Muscle of back (tissue), 11 donors: ENCODE results near the gene KCNMA1. TPM values are rescaled to one million over a fixed set of nuclear protein-coding genes. Genes with fewer than 3 reads are reported as not detected.

Experiments used
- DNase-seq, 3 donors: peaks; one replicate each; pipeline versions ENCODE4 v3.0.0 to v3.0.0-alpha.2; 2013
- polyA plus RNA-seq, 10 donors: library from polyadenylated mRNA; unstranded; fragments of 120-200 nt; gene quantifications; one replicate each; pipeline ENCODE4 v1.2.1, GENCODE V29; 2013; ENCODE audit not compliant: insufficient read length in 10 of 10

Gene KCNMA1
- polyA plus RNA-seq, 10 donors, result 13.8 to 20.5 (median 16.2) TPM

DNA sequence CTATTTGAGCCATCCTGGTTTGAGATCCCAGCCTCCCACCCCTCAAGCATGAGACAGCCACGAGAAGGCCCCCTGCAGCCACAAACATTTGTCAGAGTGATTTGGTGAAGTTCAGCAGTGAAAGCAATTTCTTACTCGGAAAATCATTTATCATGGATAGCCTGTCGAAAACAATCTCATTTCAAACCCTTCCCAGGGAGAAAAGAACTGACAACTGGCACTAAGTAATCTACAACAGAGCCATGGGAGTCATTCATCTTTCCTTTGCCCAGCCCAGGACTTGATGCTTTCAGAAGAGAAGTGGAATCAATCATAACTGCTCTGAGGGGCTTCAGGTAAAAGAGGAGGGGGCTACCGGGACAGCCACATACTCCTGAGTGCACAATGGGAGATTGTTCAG lies 411.2 kb downstream of the KCNMA1 start:
- no peak for DNase-seq

DNA sequence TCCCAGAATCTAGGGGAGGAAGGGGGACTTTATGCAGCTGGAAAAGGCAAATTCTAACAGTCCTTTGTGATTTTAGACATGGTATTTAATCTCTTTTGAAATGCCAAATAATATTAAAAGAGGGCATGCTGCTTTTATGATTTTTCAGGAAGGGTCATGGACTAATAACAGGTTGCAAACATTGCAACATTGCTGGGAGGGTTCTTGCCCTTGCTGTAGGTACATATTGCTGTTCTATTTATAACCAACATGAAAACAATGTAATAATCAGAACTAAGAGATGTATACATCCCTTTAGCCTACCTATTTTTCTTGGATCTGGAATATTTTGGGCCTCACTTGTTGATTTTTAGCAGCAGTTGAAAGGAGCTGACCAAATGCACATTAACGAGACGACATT lies 411.6 kb downstream of the KCNMA1 start:
- DNase-seq, result no peak

DNA sequence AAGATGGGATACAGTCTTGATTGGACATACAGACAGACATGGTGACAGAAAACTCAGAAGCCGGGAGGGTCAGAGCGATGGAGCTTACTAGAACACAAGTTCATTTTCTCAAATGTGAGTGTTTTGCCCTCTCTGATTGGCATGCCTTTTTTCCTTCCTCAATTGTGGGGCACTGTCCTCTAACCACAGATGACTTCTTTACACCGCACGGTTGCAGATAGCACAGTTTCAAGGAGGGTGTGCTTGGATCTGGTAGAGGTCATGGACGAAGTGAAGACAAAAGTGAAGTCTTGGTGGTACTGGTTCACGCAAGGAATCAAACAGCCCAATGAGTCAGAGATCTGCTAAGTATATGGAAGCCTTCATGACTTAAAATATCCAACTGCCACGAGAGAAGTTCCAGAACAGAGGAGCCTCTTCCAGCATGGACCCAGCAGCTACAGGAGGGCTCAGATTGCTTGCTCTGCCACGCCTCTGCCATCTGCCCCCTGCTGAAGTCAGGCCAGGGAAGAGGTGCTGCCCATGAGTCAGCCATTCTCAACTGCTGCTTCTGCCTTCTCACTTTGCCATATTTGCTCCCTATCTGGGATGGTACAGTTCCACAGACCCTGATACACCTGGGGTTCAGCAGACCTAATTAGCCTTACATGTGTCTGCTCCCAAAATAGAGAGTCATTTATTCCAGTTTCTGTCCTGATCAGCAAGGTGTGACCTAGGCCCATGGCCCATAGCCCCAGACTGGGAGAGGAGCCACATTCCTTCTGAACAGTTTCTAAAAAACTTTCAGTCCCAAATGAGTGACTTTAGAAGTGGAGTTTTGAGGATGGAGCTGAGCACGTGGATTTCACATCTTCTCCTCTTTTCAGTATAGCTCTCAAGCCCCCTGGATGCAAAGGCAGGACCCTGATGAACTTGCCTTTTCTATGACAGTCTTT lies 413.8 kb downstream of the KCNMA1 start:
- DNase-seq, result no peak

DNA sequence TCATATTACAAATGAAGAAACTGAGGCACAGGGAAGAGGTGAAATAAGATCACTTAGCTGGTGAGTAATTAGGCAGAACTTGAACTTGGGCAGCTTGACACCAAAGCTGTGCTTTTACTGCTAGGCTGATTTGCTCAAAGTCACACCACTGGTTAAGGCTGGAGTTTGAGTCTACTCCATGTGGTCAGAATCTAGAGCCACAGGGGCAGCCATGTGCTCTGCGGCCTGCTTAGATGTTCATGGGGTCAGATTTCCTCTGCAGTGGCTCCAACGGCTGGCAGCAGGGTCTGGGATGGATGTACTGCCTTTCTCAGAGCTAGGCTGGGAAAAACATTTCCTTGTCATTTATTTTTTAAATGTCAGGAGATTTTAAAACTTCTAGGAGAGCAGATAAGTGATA lies 417.5 kb downstream of the KCNMA1 start:
- no peak for DNase-seq

DNA sequence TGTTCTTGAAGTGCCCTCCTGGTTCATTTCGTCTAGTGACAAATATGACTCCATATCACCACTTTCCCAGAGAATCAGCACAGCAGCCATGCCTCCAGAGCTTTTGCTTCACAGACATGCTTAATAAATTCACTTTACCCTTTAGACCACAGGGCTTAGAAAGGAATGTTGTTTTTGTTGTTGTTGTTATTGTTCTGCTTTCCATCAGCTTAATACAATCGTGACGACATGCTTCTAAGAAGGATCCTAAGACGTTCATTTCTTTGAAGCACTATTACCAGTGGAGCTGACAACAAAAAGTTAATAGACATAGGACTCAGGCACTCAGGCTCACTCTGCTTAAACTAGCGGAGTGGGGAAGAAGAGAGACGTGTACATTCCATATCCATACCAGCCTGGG lies 418.6 kb downstream of the KCNMA1 start:
- no peak for DNase-seq

DNA sequence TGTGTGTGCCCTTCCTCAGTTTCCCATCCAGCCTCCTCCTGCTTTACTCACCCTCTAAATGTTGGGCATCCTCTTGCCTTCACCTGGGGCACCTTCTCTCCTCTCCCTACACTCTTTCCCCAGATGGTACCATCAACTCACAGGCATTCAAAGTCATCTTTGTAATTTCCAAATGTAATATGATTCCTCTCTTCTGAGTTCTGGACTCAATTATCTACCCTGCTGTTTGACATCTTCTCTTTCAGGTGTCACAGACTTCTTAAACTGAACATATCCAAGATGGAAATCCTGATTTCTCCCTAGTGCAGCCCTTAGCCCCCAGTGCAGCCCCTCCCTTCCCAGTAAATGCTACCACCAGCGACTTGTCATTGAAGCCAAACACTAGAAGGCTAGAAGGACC lies 422.8 kb downstream of the KCNMA1 start:
- DNase-seq, result no peak

DNA sequence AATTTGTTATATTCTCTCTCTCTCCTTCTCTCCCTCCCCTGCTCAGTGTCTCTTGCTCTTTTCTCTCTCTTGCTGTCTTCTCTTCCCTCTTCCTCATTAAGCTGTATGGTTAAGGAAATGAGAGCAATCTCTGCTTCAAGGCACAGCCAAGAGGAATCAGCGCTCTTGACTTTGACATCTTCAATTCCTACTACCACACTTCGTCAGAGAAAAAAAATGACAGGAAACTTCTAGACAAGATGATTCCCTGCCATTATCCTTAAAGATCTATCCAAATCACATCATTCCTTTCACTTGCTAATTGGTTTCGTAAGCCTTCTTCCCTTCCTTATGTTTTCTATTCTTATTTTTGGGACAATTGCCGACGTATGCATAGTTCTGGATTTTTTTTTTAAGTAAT lies 425.0 kb downstream of the KCNMA1 start:
- no peak for DNase-seq

DNA sequence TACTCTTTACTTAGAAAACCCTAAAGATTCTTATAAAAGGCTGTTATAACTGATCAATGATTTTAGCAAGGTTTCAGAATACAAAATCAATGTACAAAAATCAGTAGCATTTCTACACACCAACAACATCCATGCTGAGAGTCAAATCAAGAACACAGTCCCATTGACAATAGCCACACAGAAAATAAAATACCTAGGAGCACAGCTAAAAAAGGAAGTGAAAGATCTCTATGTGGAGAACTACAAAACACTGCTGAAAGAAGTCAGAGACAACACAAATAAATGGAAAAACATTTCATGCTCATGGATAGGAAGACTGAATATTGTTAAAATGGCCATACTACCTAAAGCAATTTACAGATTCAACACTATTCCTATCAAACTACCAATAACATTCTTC lies 427.0 kb downstream of the KCNMA1 start:
- DNase-seq, result no peak

DNA sequence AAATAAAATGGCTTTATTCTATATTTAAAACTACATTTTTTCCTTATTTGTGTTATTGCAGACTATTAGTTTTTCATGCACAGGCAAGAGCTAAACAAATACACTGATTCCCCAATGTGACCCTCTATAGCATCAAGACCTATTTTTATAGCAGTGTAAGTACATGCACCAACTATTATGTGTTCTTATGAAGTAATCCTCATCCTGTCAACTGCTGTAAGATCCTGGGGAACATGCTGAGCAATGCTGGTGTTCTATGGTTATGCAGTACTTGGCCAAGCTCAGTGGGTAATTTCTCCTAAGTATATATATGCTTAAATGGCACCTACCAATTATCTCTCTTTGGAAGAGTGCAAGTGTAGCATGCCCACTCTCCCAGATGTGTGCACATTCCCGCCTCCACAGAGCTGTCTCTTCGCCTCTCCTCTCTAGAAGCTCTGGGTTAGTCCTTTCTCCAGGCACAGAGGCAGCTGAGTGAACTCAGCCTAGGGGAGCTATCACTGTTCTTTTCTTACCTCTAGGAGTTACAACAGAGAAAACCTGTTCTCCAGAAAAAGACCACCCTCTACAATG lies 428.8 kb downstream of the KCNMA1 start:
- DNase-seq, result no peak

DNA sequence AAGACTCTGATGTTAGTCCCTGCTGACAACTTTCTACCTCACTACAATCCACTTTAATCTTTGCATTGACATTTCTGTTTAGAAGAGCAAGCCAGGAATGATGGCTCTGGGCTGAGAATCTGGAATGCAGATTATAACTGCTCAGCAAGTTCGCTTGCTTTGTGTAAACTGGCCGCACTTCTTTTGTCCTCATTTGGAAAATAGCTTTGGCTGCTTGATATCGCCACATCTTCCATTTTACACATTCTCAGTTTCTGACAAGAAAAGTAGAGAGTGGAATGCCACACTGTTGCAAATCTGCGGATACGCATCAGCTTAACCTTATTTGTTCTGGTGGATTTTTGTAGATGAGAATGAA lies 429.8 kb downstream of the KCNMA1 start:
- peak in 2 of 3 donors; percentile 8 to 28 for DNase-seq

DNA sequence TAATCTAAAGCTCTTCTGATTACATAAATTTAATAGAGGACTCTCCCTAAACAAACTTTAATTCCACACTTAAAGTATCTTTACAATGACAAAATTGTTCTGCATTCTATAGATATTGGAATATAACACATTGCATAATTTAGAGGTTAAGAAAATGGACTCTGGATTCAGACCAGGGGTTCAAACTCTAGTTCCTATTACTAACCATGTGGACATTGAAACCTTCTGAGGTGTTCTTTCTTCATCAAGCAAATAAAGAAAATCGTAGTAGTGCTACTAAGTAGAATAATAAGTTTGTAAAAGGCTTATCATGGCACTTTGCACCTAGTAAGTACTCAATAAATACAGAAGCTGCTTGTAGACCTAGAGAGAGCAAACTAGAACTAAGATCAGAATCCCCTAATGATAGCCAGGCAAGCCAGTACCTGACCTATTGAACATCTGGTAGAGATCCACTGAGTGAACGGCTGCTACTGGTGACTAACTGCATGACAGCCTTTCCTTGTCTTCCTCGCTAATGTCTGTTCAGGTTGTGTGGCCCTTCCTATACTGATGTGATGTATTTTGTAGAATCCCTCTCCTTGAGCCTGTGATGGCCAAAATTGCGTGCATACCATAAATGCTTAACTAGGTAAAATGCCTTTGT lies 430.3 kb downstream of the KCNMA1 start:
- no peak for DNase-seq

DNA sequence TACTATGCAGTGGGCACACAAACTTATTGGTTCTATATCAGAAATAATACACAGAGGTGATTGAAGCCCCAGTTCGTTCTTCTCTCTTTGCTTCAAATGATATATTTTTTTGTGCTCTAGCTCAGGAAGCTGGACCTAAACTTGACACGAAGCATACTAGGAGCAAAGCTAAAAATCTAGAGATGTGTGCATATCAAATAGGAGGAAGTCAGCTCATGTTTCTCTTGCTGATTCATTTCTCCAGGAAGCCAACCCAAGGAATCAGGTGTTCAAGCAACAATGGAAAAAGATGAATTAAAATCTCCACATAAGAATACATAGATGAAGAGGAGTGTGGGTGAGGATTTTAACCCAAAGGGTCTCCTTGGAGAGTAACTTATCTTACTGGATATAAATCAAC lies 432.5 kb downstream of the KCNMA1 start:
- DNase-seq, result no peak

DNA sequence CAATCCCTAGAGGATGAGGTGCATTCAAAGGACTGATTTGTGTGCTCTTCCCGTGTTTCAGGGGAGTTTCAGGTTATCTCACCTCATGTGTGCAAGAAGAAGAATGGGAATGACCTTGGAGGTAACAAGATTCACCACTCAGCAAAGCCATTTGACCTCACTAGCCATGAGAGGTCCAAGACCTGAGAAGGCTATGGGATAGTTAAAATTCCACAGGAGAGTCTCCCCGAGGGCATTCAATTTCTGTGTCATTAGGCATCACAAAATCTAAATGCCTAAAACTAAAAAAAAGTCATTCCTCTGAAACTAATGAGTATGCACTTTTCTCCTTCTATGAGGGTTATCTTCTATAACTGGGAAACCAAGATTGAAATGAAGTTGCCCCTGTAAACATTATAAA lies 433.4 kb downstream of the KCNMA1 start:
- no peak for DNase-seq

DNA sequence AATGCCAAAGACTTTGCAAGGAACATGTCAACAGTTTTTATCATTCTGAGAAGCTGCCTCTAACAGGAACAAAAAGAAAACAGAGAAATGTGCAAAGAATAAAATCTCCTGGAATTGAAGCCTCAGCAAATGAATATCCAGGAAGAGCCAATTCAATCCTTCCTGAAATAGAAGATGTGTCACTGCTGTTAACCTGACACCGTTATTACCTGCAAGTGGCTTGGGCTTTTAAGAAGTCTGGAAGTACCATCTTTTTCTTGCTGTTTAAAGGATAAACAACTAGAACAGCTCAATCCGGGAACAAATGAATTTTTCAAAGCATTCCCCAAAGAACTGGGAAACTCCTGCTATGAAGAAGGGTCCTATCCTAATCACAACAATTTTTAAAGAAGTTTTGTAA lies 434.8 kb downstream of the KCNMA1 start:
- DNase-seq, result no peak

DNA sequence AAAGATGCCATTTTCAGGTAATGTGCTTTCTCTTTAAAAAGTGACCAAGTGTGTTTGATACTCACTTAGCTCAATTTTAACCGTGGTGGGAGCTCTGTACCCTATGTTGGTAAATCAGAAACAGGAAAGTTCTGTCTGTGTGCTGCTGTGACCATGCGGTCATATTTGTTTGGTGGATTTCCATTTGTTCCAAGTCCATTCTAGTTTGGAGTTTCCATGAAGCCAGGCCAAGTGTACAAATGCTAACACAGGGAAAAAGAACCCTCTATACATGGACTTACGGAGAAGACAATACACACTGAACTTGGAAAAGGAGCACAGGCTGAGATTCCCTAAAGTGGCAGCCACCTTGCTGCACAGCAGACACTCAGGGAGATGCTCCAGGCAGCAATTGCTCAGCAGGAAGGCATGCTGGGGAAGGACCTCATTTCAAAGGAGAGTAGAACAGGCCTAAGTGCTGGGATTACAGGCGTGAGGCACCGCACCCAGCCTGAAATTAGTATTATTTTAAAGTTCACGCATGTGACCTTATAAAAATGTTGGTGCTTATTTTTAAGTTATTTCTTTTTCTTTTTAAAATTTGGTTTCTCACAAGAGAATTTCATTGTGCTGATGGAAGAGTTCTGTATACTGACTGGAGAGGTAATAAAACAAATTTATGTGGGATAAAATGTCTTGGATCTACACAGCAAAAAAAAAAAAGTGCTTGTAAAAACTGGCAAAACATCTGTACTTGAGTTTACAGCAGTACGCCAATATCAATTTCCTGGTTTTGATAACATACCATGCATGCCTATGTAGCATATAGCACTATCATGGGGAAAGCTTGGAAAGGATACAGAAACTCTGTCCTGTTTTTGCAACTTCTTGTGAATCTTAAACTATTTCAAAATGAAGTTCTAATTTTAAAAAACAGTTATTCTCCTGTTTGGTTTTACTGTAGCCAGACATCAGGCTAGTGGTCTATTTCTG lies 436.2 kb downstream of the KCNMA1 start:
- peak in 2 of 3 donors; percentile 10 to 46 for DNase-seq

DNA sequence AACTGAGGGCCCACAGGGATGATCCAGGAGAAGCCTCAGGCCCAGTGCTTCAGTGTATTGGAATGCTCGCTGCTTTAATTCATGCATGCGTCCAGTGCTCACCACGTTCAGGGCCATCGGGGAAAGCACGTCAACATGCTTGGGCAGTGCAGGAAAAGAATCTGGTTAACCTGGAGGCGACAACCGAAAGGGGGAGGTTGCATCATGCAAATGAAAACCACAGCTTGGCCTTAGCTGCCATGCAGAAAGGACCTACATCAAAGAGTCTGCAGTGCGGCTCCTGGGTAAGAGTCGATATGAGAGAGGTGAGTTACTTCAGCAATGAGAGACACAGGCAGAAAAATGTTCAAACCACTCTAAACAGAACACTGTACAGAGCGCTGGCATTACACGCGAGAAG lies 440.1 kb downstream of the KCNMA1 start:
- no peak for DNase-seq

DNA sequence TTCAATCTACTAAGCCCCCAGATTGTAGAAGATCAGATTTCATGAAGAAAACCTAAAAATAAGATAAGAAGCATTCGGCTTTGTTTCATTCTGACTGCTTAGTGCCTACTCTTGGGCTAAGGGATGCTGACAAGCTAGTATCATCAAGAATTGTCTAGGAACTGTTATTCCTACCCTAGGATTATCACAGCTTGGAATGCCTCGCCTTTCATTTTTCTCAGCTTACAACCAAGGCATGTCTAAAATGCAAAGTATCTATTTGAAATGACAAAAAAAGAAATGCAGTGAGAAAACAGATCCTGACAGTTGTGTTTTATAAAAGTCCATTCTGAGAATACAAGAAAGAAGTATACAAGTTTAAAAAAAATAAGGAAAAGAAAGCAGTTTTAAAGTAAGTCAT lies 441.0 kb downstream of the KCNMA1 start:
- no peak for DNase-seq

DNA sequence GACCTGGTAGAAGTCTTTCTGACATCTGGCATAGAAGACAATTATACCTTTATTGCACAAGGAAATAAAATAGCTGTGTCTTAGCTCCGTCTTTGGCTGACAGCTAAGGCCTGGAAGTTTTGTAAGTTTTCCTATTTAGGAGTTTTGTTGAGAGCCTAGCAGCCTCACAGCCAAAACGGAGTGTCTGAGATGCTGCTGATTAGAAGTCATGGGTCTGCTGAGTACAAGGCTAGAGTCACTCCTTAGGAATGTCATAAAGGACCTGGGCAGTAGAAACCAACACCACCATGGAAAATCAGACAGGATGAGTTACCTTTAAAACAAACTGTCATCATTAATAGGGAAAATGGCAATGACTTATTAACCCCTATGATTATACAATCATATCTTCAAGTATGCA lies 442.5 kb downstream of the KCNMA1 start:
- DNase-seq, result peak in 1 of 3 donors; percentile 88

DNA sequence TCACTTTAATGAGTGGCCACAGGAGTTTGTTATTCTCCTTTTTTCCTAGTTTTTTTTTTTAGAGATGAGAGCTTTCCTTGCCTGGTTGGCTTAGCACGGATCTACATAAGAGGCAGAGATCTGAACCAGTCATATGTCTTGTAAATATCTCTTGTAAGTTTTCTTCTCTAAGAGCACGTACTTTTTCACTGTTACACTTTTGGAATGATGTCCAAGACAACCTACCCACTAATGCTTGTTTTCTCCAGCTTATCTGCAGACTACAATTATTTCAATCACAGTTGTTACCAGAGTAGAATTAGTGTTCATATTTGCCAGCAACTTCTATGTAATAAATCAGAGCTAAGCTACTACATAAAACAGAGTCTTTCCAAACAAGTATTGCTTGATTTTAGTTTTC lies 444.6 kb downstream of the KCNMA1 start:
- no peak for DNase-seq

DNA sequence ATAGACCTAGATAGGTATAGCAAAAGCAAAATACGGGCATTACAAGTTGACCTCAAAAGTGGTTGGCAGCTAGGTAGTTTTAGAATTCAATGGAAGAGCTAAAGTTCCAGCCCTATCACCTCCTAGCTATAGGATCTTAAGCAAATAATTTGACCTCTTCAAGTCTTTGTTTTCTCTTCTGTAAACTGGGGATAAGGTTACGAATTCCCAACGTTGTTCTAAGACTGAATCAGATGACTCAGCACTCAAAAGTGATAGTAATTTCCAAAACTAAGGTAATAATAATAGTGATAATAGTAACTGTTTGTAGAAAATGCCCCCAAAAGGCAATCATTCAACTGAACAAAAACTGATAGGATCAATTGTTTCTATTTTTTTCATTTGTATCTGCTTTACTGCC lies 445.2 kb downstream of the KCNMA1 start:
- no peak for DNase-seq

DNA sequence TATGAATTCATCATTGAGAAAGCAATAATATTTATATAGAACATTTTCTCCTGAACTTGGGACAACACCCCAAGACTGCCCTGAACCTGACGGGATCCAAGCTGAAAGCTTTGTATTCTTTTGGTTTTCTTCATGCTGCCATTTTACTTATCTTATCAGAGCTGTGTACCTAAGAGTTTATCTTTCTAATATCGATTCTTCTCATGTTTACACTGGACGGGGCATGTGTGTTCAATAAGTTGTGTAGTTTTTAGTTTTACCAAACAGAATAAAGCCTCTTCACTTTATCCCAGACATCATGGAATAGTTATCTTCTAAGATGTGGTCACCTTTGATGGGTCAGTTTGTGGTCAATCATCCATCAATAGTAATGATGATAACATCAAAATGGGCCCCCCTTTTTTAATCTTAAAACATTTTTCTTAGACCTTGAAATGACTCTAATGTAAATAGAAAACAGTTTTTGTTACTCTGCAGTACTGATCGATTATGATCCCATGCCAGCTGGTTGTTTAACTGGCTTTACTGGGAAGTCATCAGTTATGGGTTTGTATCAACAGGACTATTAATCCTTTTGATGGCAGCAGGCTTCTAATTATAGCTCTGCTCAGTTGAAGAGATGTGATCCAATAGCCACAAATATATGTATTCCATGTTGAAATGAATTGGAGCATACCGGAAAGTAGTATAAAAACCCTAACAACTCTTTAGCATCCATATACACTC lies 446.1 kb downstream of the KCNMA1 start:
- no peak for DNase-seq
